NK-92 treated with Interleukin-12 subunit alpha and Interleukin-12 subunit beta, amount 100 ng/mL, for 24 hours (cell line): ENCODE results near the gene CD4.

ENCODE experiments used
- DNase-seq: peaks from one replicate; lab custom pipeline; 2025; lab: John Stamatoyannopoulos, UW

The CD4 gene

DNA sequence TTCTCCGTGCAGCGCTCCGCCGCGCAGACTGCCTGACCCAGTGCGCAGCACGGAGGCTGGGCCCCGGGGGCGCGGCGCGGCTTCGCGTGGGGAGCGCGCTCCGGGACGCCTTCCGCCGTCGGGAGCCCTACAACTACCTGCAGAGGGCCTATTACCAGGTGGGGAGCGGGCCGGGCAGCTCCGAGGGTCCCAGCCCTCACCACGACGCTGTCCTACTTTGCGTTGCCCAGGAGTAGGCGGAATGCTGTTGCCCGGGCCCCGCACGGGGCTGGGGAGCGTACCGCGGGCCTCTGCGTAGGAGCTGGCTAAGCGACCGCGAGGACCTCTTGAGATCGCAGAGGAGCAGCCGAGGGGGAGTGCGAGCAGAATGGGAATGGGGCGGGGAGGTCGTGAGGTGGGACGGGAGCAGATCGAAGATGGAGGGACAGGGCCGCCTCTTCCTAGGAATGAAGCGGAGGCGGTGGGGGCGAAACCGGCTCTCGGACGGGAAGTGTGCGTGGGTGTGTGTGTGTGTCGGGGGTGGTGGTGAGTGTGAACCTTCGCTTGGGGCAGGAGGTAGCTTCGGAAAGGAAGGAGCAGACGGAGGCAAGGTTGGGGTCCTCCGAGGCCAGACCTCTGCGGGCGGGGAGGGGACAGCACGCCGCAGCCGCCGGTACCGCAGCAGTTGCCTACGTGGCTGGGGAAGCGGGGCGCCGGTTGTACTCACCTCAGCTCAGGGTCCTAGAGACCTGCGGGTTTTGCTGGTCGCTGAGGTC is 39.6 kb downstream of the CD4 start:
- DNase-seq = no peak

DNA sequence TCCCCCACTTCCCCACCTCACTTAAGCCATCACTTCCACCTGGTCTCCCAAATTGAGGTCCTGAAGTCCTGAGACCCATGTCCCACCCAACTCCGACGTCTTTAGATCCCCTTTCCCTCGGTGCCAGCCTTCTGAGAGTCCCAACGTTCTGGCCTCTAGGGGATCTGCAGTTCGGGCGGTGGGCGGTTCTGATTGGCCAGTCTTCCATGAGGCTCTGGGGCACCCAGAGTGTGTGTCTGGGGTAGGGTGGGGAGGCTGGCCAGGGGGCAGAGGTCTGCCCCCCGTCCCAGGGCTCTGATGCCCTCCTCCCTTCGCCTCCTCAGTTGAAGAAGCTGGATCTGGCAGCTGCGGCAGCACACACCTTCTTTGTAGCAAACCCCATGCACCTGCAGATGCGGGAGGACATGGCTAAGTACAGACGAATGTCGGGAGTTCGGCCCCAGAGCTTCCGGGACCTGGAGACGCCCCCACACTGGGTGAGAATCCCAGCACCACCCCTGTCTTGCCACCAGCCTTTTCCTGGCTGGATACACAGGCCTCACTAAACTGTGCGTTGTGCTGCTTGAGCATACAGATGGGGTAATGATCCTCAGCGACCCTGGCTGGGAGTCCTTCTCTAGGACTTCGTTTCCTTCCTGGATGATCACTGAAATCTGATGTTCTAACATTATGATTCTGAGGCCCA is 40.4 kb downstream of the CD4 start:
- no peak for DNase-seq

GRCh38 chr12:6830286-6830890 is 41.1 kb downstream of the CD4 start:
- DNase-seq = no peak

GRCh38 chr12:6830999-6831398 is 41.7 kb downstream of the CD4 start:
- DNase-seq = no peak

GRCh38 chr12:6831450-6831995 is 42.2 kb downstream of the CD4 start:
- no peak for DNase-seq

- no peak for DNase-seq
Observed at GRCh38 chr12:6832125-6832524, 42.8 kb downstream of the CD4 start.

DNA sequence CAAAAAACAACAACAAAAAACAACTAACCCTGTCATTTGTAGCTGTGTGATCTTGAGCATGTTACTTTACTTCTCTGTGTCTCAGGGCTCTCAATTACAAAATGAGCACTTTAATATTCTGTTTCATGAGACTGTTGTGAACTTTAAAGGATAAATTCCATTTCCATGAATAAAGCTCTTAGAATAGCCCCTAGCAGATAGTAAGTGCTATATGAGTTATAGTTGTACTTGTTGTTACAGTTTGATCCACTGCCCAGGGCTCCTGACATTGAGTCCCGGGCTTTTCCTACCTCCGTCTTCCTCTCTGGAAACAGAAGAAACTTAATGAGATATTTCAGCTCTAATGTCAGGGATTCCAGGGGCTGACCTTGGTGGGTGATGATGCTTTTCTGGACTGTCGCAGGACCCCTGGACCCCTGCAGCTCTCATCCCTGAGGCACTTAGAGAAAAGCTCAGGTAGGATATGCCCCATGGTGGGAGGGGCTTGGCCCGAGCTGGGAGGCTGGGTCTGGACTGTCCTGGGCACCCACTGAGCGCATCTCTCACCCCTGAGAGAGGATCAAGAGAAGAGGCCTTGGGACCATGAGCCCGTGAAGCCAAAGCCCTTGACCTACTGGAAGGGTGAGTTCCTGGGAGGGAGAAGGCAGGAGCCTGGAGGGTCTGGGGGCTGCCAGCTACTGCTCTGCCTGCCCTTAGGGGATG is 44.0 kb downstream of the CD4 start:
- no peak for DNase-seq

GRCh38 chr12:6834254-6834653 is 44.9 kb downstream of the CD4 start:
- DNase-seq = no peak

- DNase-seq = no peak
Observed at GRCh38 chr12:6834873-6835272, 45.5 kb downstream of the CD4 start.

DNA sequence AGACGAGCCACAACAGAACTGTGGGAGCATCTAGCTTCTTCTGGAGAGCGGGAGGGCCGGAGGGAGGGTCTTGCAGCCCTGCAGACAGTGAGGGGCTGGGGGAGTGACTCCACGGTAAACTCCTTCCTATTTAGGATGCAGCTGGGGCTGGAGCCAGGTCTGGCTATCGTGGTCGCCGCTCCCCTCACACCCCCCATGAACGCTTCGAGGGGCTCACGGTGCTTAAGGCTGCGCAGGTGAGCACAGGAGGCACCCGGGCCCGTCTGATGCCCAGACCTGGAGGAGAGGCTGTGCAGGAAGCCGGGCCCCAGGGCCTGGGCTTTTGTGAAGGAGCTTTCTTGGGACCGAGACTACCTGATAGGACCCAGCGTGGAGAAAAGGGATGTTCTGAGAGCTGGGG is 47.5 kb downstream of the CD4 start:
- no peak for DNase-seq

- DNase-seq = no peak
Observed at GRCh38 chr12:6837370-6838060, 48.2 kb downstream of the CD4 start.

DNA sequence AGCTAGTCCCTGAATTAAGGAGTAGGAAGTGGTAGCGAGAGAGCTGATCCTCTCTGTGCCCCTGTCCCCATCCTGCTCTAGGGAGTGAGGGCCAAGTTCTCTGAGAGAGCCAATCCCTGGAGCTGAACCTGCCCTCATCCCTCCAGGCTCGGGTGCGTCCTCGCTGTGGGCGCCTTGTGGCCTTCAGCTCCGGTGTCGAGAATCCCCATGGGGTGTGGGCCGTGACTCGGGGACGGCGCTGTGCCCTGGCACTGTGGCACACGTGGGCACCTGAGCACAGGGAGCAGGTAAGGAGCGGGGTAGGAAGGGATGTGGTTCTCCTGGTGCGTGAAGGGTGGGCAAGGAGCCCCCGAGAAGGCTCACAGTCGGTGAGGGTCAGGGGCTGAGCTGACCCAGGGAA is 49.5 kb downstream of the CD4 start:
- no peak for DNase-seq

GRCh38 chr12:6839482-6840201 is 50.3 kb downstream of the CD4 start:
- no peak for DNase-seq

GRCh38 chr12:6840330-6840729 is 51.0 kb downstream of the CD4 start:
- no peak for DNase-seq

- no peak for DNase-seq
Observed at GRCh38 chr12:6840761-6841515, 51.6 kb downstream of the CD4 start, which contains the start of gene GNB3. TSS of gene GNB3 (plus strand) at chr12:6840925. CDS start at chr12:6841288, 363 bp downstream.

DNA sequence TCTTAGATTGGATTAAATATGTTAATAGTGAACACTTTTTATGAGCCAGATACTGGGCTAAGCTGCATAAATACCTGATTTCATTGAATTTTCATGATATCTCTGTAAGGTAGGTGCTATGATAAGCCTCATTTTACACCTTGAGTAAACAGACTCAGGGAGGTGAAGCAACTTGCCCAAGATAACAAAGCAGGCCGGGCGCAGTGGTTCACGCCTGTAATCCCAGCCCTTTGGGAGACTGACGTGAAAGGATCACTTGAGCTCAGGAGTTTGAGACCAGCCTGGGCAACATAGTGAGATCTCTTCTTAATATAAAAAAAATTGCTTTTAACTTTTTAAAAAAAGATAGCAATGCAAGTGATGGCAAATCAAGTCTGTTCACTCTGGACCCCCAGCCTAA is 52.7 kb downstream of the CD4 start:
- no peak for DNase-seq

DNA sequence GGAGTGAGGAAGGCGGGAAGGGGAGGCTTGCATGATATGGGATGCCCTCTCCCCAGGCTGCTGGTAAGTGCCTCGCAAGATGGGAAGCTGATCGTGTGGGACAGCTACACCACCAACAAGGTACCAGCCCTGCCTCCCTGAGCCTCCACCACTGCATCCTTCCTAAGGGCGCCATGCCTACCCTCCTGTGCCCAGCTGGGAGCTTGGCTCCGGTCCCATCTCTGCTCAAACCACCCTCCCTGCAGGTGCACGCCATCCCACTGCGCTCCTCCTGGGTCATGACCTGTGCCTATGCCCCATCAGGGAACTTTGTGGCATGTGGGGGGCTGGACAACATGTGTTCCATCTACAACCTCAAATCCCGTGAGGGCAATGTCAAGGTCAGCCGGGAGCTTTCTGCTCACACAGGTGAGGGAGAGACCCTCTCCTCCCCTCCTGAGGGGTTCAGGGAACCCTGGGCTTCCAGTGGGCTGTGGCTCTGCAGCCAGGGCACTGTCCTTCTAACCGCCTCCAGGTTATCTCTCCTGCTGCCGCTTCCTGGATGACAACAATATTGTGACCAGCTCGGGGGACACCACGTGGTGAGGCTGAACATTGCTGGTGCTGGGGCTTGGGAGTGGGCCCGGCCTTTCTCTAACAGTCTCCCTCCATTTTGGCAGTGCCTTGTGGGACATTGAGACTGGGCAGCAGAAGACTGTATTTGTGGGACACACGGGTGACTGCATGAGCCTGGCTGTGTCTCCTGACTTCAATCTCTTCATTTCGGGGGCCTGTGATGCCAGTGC is 54.0 kb downstream of the CD4 start:
- DNase-seq = no peak

DNA sequence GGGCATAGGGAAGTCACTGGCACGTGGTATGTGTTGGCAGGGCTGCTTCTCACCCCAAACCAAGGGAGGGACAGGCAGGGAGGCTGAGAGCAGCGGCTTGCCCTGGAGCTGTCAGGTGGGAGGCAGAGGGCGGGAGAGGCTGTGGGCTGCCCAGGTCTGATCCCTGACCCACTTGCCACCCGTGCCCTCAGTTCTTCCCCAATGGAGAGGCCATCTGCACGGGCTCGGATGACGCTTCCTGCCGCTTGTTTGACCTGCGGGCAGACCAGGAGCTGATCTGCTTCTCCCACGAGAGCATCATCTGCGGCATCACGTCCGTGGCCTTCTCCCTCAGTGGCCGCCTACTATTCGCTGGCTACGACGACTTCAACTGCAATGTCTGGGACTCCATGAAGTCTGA is 56.1 kb downstream of the CD4 start:
- DNase-seq = no peak

- DNase-seq = no peak
Observed at GRCh38 chr12:6846316-6846869, 57.1 kb downstream of the CD4 start.
